ENCODE data around the gene NPVF.

- no peak for TF ChIP-seq CTCF (IDR thresholded peaks at IDR 0.05)
- no peak for TF ChIP-seq POLR2A (IDR thresholded peaks at IDR 0.05)
These were observed 27.5 kb upstream of the NPVF start for GRCh38 chr7:25255611-25256332.
